Measurements from ENCODE around the gene LBP.

Gene LBP

DNA sequence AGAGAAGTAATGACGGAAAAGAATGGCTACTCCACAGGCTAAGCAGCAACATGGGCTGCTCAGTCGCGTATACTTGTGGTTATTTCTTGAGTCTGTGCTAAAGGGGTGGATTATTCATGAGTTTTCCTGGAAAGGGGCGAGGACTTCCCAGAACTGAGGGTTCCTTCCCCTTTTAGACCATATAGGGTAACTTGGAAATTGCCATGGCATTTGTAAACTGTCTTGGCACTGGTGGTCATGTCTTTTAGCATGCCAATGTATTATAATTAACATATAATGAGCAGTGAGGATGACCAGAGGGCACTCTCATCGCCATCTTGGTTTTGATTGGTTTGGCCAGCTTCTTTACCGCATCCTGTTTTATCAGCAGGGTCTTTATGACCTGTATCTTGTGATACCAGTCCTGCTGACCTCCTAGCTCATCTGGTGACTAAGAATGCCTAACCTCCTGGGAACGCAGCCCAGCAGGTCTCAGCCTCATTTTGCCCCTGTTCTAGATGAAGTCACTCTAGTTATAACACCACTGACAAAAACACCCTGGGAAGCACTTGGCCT is 11.4 kb downstream of the LBP start:
- no peaks in the 10 kb centered on the region for H3K9me3 ChIP-seq (replicated peaks in 1 of 2; ENCODE audit: control insufficient read depth in 2 of 2, insufficient read depth in 1 of 2, low read depth in 1 of 2, low read length in 2 of 2)
- H4K91ac ChIP-seq (ENCODE audit: low read depth, low read length, poor library complexity), result no peak overlapping the region
- no peak overlapping the region for H4K8ac ChIP-seq (ENCODE audit: low read depth, low read length)
- H2AFZ ChIP-seq (ENCODE audit: low read length), result no peak overlapping the region
- H3K18ac ChIP-seq (ENCODE audit: low read length), result no peak overlapping the region
- H3K4me2 ChIP-seq (ENCODE audit: insufficient read depth, low read length, poor library complexity, severe bottlenecking), result no peak overlapping the region
- H3K79me1 ChIP-seq (ENCODE audit: low read depth, low read length), result no peaks in the 10 kb centered on the region
- DNase-seq (ENCODE audit: low spot score), result no peak
- no peak overlapping the region for H2BK15ac ChIP-seq (ENCODE audit: low read length)
- H3K27ac ChIP-seq (replicated peaks; ENCODE audit: low read length), result no peak overlapping the region
- no CpG with 5 or more reads among the region's 7 CpGs for WGBS, 2 donors (ENCODE audit: extremely low coverage in 2 of 2, insufficient read length in 2 of 2, insufficient replicate concordance in 1 of 2)
- no peak overlapping the region for H3K23ac ChIP-seq (ENCODE audit: low read depth, low read length, poor library complexity)
- H3K4me1 ChIP-seq (ENCODE audit: control insufficient read depth in 2 of 2, insufficient read depth in 1 of 2, low read depth in 1 of 2, low read length in 2 of 2), result no peaks in the 10 kb centered on the region
- H2BK120ac ChIP-seq (ENCODE audit: low read depth, low read length), result no peak overlapping the region
- no peak overlapping the region for H2AK5ac ChIP-seq (ENCODE audit: low read depth, low read length)
- H2BK5ac ChIP-seq (ENCODE audit: low read length), result no peak overlapping the region
- H3K27me3 ChIP-seq (ENCODE audit: control insufficient read depth in 3 of 3, insufficient read depth in 3 of 3, low read depth in 1 of 3, low read length in 3 of 3), result no peaks in the 10 kb centered on the region
- no peak overlapping the region for H3K14ac ChIP-seq (ENCODE audit: low read length)
- H2BK12ac ChIP-seq (ENCODE audit: low read length), result no peak overlapping the region
- no peaks in the 10 kb centered on the region for H3K36me3 ChIP-seq (replicated peaks in 1 of 2; ENCODE audit: control insufficient read depth in 2 of 2, insufficient read depth in 2 of 2, low read length in 2 of 2)
- H3K9ac ChIP-seq (ENCODE audit: low read depth, low read length, poor library complexity), result no peak overlapping the region
- H3K4ac ChIP-seq (ENCODE audit: low read length), result no peak overlapping the region
- H3K4me3 ChIP-seq (ENCODE audit: low read length in 2 of 2), result no peak overlapping the region

- Histone ChIP-seq H3K9ac (ENCODE audit: low read depth, low read length, poor library complexity) (no peak overlapping the region), H2BK15ac (ENCODE audit: low read length) (peak overlapping the region; percentile 15), H3K36me3 (replicated peaks in 1 of 2; ENCODE audit: control insufficient read depth in 2 of 2, insufficient read depth in 2 of 2, low read length in 2 of 2) (no peaks in the 10 kb centered on the region), H3K4me2 (ENCODE audit: insufficient read depth, low read length, poor library complexity, severe bottlenecking) (no peak overlapping the region), H3K23ac (ENCODE audit: low read depth, low read length, poor library complexity) (peak overlapping the region; percentile 52), H2BK120ac (ENCODE audit: low read depth, low read length) (no peak overlapping the region), H3K18ac (ENCODE audit: low read length) (peak overlapping the region; percentile 19), H3K27ac (replicated peaks; ENCODE audit: low read length) (no peak overlapping the region), H2AFZ (ENCODE audit: low read length) (no peak overlapping the region), H4K91ac (ENCODE audit: low read depth, low read length, poor library complexity) (no peak overlapping the region), H3K4me1 (ENCODE audit: control insufficient read depth in 2 of 2, insufficient read depth in 1 of 2, low read depth in 1 of 2, low read length in 2 of 2) (no peaks in the 10 kb centered on the region), H3K4me3 (ENCODE audit: low read length in 2 of 2) (no peak overlapping the region), H3K4ac (ENCODE audit: low read length) (no peak overlapping the region), H3K27me3 (ENCODE audit: control insufficient read depth in 3 of 3, insufficient read depth in 3 of 3, low read depth in 1 of 3, low read length in 3 of 3) (no peaks in the 10 kb centered on the region), H2BK5ac (ENCODE audit: low read length) (no peak overlapping the region), H3K14ac (ENCODE audit: low read length) (no peak overlapping the region), H2AK5ac (ENCODE audit: low read depth, low read length) (no peak overlapping the region), H4K8ac (ENCODE audit: low read depth, low read length) (peak overlapping the region; percentile 93), H3K9me3 (replicated peaks in 1 of 2; ENCODE audit: control insufficient read depth in 2 of 2, insufficient read depth in 1 of 2, low read depth in 1 of 2, low read length in 2 of 2) (no peaks in the 10 kb centered on the region), H3K79me1 (ENCODE audit: low read depth, low read length) (no peaks in the 10 kb centered on the region), H2BK12ac (ENCODE audit: low read length) (no peak overlapping the region)
- WGBS, 2 donors (ENCODE audit: extremely low coverage in 2 of 2, insufficient read length in 2 of 2, insufficient replicate concordance in 1 of 2), result no CpG with 5 or more reads among the region's 7 CpGs
- DNase-seq (ENCODE audit: low spot score), result no peak
These were observed 12.3 kb downstream of the LBP start for GRCh38 chr20:38358556-38358955.

DNA sequence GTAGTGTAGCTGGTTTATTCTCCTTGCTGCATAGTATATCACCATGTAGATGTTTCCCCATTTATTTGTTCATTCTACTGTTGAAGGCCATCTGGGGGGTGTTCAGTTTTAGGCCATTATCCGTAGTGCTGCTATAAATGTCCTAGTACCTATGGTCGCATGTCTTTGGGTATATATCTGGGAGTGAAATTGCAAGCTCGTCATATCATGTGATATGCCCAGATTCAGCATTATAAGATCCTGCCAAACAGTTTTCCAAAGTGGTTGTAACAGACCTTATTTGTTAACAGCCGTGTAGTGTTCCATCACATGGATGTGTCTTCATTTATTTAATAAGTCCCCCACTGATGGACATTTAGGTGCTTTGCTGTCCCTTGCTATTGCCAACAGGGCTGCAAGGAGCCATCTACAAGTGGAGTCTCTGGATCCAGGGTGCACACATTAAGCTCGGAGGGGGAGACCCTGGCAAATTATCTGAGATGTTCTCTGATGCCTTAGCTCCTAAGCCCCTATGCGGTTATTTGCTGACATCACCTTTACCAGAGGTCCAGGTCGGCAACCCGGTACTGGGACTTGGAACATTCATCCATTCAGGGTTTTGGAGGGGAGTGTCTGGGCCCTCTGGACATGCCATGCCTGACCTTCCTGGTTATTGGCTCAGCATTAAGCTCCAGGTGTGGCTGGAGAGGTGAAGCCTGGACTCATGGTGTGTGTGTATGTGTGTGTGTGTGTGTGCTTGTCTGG is 16.9 kb downstream of the LBP start:
- no peak overlapping the region for H2BK15ac ChIP-seq (ENCODE audit: low read length)
- no peaks in the 10 kb centered on the region for H3K36me3 ChIP-seq (replicated peaks in 1 of 2; ENCODE audit: control insufficient read depth in 2 of 2, insufficient read depth in 2 of 2, low read length in 2 of 2)
- no peaks in the 10 kb centered on the region for H3K4me1 ChIP-seq (ENCODE audit: control insufficient read depth in 2 of 2, insufficient read depth in 1 of 2, low read depth in 1 of 2, low read length in 2 of 2)
- no peak overlapping the region for H3K14ac ChIP-seq (ENCODE audit: low read length)
- H4K91ac ChIP-seq (ENCODE audit: low read depth, low read length, poor library complexity), result no peak overlapping the region
- H3K9ac ChIP-seq (ENCODE audit: low read depth, low read length, poor library complexity), result no peak overlapping the region
- no peak overlapping the region for H2AK5ac ChIP-seq (ENCODE audit: low read depth, low read length)
- no peak overlapping the region for H2BK12ac ChIP-seq (ENCODE audit: low read length)
- H3K27me3 ChIP-seq (ENCODE audit: control insufficient read depth in 3 of 3, insufficient read depth in 3 of 3, low read depth in 1 of 3, low read length in 3 of 3), result peaks cover 0 to 2% (median 0%) of the 10 kb centered on the region in 3 experiments
- H3K27ac ChIP-seq (replicated peaks; ENCODE audit: low read length), result no peak overlapping the region
- H2BK120ac ChIP-seq (ENCODE audit: low read depth, low read length), result no peak overlapping the region
- no peak for DNase-seq (ENCODE audit: low spot score)
- H3K23ac ChIP-seq (ENCODE audit: low read depth, low read length, poor library complexity), result no peak overlapping the region
- H3K4me3 ChIP-seq (ENCODE audit: low read length in 2 of 2), result no peak overlapping the region
- H2AFZ ChIP-seq (ENCODE audit: low read length), result no peak overlapping the region
- H3K4me2 ChIP-seq (ENCODE audit: insufficient read depth, low read length, poor library complexity, severe bottlenecking), result no peak overlapping the region
- no peak overlapping the region for H4K8ac ChIP-seq (ENCODE audit: low read depth, low read length)
- H3K4ac ChIP-seq (ENCODE audit: low read length), result no peak overlapping the region
- no CpG with 5 or more reads among the region's 8 CpGs for WGBS, 2 donors (ENCODE audit: extremely low coverage in 2 of 2, insufficient read length in 2 of 2, insufficient replicate concordance in 1 of 2)
- no peaks in the 10 kb centered on the region for H3K9me3 ChIP-seq (replicated peaks in 1 of 2; ENCODE audit: control insufficient read depth in 2 of 2, insufficient read depth in 1 of 2, low read depth in 1 of 2, low read length in 2 of 2)
- H2BK5ac ChIP-seq (ENCODE audit: low read length), result no peak overlapping the region
- H3K79me1 ChIP-seq (ENCODE audit: low read depth, low read length), result no peaks in the 10 kb centered on the region
- H3K18ac ChIP-seq (ENCODE audit: low read length), result no peak overlapping the region

DNA sequence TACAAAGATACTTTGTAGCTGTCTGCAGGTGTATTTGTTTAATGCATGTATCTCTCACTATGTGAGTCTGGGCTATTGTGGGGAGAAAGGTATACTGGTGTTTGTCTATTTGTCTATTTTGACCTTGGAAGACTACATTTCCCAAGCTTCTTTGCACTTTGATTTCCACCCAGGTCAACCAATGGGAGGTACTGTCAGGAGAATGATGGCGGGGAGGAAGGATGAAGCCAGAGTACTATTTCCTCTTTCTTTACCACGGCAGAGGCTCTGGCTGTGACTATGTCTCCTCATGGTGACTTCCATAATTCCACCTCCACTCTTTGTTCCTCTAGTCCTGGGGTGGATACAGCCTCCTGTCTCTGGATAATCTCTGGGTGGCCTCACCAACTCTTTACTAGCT is 23.1 kb downstream of the LBP start:
- peak overlapping the region in 1 of 2 donors; percentile 8 for H3K4me3 ChIP-seq (ENCODE audit: low read length in 2 of 2)
- H2AK5ac ChIP-seq (ENCODE audit: low read depth, low read length), result no peak overlapping the region
- H2BK12ac ChIP-seq (ENCODE audit: low read length), result no peak overlapping the region
- no peak overlapping the region for H2BK5ac ChIP-seq (ENCODE audit: low read length)
- H3K27ac ChIP-seq (replicated peaks; ENCODE audit: low read length), result no peak overlapping the region
- no peaks in the 10 kb centered on the region for H3K79me1 ChIP-seq (ENCODE audit: low read depth, low read length)
- no peak overlapping the region for H3K18ac ChIP-seq (ENCODE audit: low read length)
- peaks cover 0 to 14% (median 0%) of the 10 kb centered on the region in 3 experiments for H3K27me3 ChIP-seq (ENCODE audit: control insufficient read depth in 3 of 3, insufficient read depth in 3 of 3, low read depth in 1 of 3, low read length in 3 of 3)
- no peak overlapping the region for H3K4me2 ChIP-seq (ENCODE audit: insufficient read depth, low read length, poor library complexity, severe bottlenecking)
- H3K23ac ChIP-seq (ENCODE audit: low read depth, low read length, poor library complexity), result no peak overlapping the region
- H3K4ac ChIP-seq (ENCODE audit: low read length), result no peak overlapping the region
- H2BK15ac ChIP-seq (ENCODE audit: low read length), result no peak overlapping the region
- no peak overlapping the region for H4K91ac ChIP-seq (ENCODE audit: low read depth, low read length, poor library complexity)
- no peaks in the 10 kb centered on the region for H3K36me3 ChIP-seq (replicated peaks in 1 of 2; ENCODE audit: control insufficient read depth in 2 of 2, insufficient read depth in 2 of 2, low read length in 2 of 2)
- no peak overlapping the region for H2BK120ac ChIP-seq (ENCODE audit: low read depth, low read length)
- no peak overlapping the region for H3K14ac ChIP-seq (ENCODE audit: low read length)
- no peak for DNase-seq (ENCODE audit: low spot score)
- peak overlapping the region; percentile 74 for H2AFZ ChIP-seq (ENCODE audit: low read length)
- no peak overlapping the region for H4K8ac ChIP-seq (ENCODE audit: low read depth, low read length)
- no peaks in the 10 kb centered on the region for H3K4me1 ChIP-seq (ENCODE audit: control insufficient read depth in 2 of 2, insufficient read depth in 1 of 2, low read depth in 1 of 2, low read length in 2 of 2)
- no CpG with 5 or more reads among the region's 2 CpGs for WGBS, 2 donors (ENCODE audit: extremely low coverage in 2 of 2, insufficient read length in 2 of 2, insufficient replicate concordance in 1 of 2)
- H3K9ac ChIP-seq (ENCODE audit: low read depth, low read length, poor library complexity), result no peak overlapping the region
- H3K9me3 ChIP-seq (replicated peaks in 1 of 2; ENCODE audit: control insufficient read depth in 2 of 2, insufficient read depth in 1 of 2, low read depth in 1 of 2, low read length in 2 of 2), result no peaks in the 10 kb centered on the region
